Activated naive CD4-positive, alpha-beta T cell (primary cell): Measurements from ENCODE around the gene CD300C.
"Not testable (repeated sequence)": the region's sequence is repeated elsewhere in the genome, so short reads cannot be mapped to it uniquely, and the experiment has no call there.

Source experiments
- DNase-seq, 4 experiments: peaks; one replicate each; lab custom pipeline; 2025; lab: John Stamatoyannopoulos, UW

The CD300C gene

GRCh38 chr17:74513987-74514631 lies 31.8 kb downstream of the CD300C start:
- peak in 1 of 4 experiments; percentile 13 for DNase-seq

- DNase-seq, result no peak
Measured at GRCh38 chr17:74512624-74513091, 33.3 kb downstream of the CD300C start.

- DNase-seq, result no peak
Measured at GRCh38 chr17:74512036-74512435, 33.9 kb downstream of the CD300C start.

- no peak for DNase-seq
Measured at GRCh38 chr17:74508156-74508555, 37.8 kb downstream of the CD300C start.

GRCh38 chr17:74503949-74504348 lies 42.0 kb downstream of the CD300C start:
- not testable (repeated sequence) for DNase-seq

- no peak for DNase-seq
Measured at GRCh38 chr17:74502861-74503260, 43.1 kb downstream of the CD300C start.

GRCh38 chr17:74499992-74500391 lies 45.9 kb downstream of the CD300C start:
- DNase-seq, result no peak

GRCh38 chr17:74497471-74497870 lies 48.4 kb downstream of the CD300C start:
- DNase-seq, result no peak

- peak in 3 of 4 experiments; percentile 9 to 53 (median 52) for DNase-seq
Measured at GRCh38 chr17:74493331-74493833, 52.5 kb downstream of the CD300C start.

GRCh38 chr17:74491626-74492025 lies 54.3 kb downstream of the CD300C start:
- no peak for DNase-seq
